GM12872 (cell line): ENCODE measurements around the gene ADAT1.

Experiments
- TF ChIP-seq, protein P1 (sequence below): IDR thresholded peaks from 3 replicates; pipeline ENCODE4 v1.5.1; 2011; ENCODE audit warnings: low read depth, mild to moderate bottlenecking, low read length, moderate library complexity; ENCODE audit not compliant: insufficient read depth

The ADAT1 gene

DNA sequence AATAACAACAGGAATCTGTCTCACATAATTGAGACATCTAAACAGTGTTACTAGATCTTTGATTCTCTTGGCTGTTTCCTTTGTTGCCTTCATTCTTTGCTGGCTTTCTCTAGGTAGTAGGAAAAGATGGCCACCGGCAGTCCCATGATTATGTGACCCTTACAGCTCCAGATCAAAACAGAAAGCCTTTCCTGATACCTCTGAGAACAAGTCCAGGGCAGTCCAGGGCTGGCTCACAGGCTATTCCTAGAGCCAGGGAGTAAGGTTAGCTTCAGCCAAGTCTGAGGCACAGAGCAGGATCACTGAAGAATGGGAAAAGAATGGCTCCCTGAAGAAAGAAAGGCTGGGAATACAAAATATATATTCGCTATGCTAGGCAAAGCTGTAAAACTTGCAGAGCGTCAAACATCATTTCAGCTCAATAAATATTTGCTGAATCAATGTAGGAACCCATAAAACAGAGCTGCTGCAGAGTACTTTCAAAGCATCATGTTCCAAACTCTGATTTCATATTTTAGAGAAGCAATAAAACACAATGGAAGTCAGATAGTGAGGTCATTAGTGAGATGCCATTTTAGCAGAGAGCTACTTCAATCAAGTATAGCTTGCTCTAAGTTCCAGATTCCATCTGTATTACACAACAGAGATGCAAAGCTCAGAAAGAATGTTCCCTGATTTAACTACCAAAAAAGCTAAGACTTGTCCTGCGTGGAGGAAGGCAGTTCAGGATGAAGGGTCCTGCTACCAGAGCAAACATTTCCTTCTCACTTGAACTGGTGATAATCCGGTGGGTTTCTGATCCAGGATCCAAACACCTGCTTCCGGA, 23.4 kb downstream of the ADAT1 start:
- TF ChIP-seq, protein P1, sequence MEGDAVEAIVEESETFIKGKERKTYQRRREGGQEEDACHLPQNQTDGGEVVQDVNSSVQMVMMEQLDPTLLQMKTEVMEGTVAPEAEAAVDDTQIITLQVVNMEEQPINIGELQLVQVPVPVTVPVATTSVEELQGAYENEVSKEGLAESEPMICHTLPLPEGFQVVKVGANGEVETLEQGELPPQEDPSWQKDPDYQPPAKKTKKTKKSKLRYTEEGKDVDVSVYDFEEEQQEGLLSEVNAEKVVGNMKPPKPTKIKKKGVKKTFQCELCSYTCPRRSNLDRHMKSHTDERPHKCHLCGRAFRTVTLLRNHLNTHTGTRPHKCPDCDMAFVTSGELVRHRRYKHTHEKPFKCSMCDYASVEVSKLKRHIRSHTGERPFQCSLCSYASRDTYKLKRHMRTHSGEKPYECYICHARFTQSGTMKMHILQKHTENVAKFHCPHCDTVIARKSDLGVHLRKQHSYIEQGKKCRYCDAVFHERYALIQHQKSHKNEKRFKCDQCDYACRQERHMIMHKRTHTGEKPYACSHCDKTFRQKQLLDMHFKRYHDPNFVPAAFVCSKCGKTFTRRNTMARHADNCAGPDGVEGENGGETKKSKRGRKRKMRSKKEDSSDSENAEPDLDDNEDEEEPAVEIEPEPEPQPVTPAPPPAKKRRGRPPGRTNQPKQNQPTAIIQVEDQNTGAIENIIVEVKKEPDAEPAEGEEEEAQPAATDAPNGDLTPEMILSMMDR = no peak

DNA sequence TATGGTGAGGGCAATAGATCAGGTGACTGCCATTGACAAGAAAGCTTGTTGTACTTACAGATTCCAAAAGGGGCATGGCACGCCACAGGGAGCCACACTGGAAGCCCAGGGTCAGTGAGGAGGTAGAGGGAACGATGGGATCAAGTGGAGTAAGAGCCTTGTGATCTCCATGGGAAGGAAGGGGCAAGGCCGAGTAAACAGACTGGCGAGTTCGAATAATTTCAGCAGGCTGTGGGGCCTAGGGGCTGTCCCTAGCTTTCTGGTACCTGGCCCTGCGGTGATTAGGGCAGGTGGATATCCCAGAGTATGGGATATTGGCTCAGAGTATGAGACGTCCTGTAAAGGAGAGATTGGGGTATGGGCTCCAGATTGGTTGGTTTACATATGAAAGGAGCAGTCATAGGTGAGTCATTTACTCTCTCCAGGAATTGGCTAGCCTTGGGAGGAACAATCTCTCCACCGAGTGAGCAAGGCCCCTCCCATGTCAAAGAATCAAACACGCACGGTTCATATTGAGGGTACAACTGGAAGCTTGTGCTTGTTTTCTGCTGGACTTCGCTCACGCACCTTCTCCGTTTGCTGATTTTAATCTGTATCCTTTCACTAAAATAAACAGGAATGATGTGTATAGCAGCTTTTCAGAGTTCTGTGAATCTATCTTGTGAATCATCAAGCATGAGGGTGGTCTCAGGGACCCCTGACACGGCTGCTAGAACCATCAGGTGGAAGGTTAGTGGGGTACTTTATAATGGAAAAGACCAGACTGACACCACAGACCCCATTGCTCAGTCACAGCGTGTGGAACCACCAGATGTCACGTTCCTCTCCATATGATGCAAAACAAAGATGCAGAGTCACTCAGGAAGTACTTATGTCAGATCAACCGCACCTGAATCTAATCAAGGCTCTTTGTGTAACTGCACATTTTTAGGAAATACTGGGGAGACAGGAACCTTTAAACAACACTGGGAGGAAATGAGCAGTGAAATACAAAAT, 29.0 kb downstream of the ADAT1 start:
- TF ChIP-seq, protein P1 = no peak

DNA sequence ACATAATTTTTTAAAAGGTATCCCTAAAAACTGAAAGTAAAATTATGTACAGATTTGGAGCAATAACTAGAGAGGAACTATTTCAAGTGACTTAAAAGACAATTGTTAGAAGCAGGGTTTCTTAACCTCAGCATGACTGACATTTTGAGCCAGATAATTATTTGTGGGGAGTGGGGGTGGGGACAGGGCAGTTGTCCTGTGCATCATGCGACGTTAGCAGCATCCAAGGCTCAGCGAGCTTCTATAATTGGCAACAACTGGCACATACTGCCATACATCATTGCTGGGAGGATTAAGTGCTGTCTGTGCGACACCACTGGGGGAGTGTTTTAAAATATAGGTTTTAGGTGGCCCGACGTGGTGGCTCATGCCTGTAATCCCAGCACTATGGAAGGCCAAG, 29.8 kb downstream of the ADAT1 start:
- TF ChIP-seq, protein P1 = no peak

DNA sequence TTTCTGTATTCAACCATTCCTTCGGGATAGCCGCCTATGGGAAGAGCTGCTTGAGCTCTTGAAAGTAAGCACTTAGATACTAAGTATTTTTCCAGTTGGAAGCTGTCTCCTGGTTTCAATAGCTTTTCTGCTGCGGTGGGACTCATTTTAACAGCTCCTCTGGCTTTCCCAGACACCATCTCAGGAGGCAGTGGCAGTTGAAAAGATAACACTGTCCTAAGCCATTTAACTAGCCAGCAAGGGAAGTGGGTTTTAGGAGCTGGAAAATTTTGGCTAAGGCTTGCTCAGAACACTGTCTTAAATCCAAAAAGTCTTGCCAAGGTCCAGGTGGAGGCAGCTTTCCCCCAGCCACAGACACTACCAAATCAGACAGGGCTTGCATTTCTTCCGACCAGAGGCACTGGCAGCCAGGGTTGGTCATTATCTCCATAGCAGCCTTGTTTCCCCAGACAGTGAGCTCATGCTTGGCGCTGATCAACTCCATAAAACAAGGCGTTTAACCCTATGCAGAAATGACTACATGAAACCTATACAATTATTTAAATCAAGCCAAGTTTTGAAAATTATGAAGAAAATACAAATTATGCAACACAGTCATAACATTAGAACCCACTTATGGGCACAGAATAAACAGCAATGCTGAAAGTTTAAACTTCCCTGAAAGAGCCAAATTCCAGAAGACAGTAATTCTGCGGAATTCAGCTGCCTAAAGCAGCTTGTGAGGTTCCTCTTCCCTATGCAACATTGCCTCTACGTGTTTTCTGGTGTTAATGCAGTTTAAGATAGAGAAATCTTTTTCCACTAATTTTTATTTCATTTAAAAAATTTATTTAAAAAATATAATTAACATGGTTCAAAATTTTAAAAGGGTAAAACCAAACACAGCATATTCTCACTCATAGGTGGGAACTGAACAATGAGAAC, 31.9 kb downstream of the ADAT1 start:
- TF ChIP-seq, protein P1 = no peak

DNA sequence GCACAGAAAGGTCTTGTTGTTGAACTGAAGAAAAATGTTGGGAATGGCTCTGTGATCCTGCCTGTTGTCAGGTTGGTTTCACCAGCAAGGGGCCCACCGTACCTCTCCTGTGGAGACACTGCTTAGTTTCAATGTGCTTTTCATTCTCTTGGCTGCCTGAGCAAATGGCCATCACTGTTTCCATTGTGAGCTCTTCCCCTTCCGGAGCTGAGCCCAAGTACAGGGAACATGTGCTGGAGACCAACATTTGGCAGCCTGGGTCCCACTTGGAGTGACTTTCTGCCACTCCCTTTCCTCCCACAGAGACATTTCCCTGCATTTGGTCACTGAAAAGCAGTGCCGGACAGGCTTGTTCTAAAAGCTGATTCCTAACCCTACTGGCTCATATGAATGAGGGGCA, 33.8 kb downstream of the ADAT1 start:
- TF ChIP-seq, protein P1 = no peak

DNA sequence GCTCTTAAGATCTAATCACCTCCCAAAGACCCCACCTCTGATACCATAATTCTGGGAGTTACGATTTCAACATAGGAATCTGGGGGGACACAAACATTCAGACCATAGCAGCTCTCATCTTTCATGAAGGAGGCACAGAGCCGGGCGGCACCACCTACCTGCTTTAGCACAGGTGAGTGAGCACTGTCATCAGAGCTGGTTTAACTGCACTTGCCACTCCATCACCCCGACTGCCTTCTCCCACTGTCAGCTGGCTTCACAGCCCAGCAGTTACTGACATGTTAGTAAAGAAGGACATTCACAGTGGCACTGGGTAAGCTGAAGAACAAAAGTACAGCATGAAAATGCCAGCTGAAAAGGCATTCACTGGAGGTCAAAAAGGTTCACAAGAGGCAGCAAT, 34.4 kb downstream of the ADAT1 start:
- TF ChIP-seq, protein P1 = no peak

DNA sequence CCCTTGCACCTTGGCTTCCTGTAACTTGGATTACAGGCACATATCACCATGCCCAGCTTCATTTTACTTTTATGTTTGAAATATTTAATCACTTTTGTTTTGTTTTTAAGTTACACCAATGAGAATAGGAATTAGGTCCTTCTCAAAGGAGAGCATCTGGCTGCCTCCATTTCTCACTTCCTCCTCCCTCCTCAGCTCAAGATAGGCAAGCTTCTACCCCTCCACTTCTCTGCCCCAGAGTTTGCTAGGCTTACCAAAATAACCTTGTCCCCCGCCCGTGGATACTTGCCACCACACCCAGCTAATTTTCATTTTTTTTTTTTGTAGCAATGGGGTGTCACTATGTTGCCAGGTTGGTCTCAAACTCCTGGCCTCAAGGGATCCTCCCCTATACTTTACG, 39.0 kb downstream of the ADAT1 start:
- TF ChIP-seq, protein P1 = no peak
